Measurements from ENCODE around the gene OAT.

Gene OAT

GRCh38 chr10:124349996-124350280 lies 68.8 kb downstream of the OAT start:
- DNase-seq = no peak

- no peak for DNase-seq
Observed at GRCh38 chr10:124349231-124349995, 69.3 kb downstream of the OAT start.

GRCh38 chr10:124348801-124349200 lies 69.9 kb downstream of the OAT start:
- no peak for DNase-seq

- no peak for DNase-seq
Observed at GRCh38 chr10:124347956-124348355, 70.8 kb downstream of the OAT start.
